Choroid plexus epithelial cell (primary cell): Measurements from ENCODE around the gene PLD1.

ENCODE experiments used
- DNase-seq: peaks from one replicate; pipeline ENCODE4 v3.0.0-alpha.2; 2010; ENCODE audit warnings: low read depth
- H3K4me3 ChIP-seq: 2 replicates; pipeline ENCODE4 v1.5.1; 2011; ENCODE audit warnings: low read depth, mild to moderate bottlenecking, control low read depth, low read length, moderate library complexity
- TF ChIP-seq, protein P1 (sequence below): conservative IDR thresholded peaks from 2 replicates; pipeline ENCODE4 v1.5.1; 2011; ENCODE audit warnings: low read depth, mild to moderate bottlenecking, control low read depth, inconsistent platforms, low read length, moderate library complexity

PLD1 gene

GRCh38 chr3:171810629-171811294, 479 bp upstream of the PLD1 start:
- TF ChIP-seq, protein P1, sequence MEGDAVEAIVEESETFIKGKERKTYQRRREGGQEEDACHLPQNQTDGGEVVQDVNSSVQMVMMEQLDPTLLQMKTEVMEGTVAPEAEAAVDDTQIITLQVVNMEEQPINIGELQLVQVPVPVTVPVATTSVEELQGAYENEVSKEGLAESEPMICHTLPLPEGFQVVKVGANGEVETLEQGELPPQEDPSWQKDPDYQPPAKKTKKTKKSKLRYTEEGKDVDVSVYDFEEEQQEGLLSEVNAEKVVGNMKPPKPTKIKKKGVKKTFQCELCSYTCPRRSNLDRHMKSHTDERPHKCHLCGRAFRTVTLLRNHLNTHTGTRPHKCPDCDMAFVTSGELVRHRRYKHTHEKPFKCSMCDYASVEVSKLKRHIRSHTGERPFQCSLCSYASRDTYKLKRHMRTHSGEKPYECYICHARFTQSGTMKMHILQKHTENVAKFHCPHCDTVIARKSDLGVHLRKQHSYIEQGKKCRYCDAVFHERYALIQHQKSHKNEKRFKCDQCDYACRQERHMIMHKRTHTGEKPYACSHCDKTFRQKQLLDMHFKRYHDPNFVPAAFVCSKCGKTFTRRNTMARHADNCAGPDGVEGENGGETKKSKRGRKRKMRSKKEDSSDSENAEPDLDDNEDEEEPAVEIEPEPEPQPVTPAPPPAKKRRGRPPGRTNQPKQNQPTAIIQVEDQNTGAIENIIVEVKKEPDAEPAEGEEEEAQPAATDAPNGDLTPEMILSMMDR = no peak
- no peak for DNase-seq
- H3K4me3 ChIP-seq = peak overlapping the region; percentile 70

DNA sequence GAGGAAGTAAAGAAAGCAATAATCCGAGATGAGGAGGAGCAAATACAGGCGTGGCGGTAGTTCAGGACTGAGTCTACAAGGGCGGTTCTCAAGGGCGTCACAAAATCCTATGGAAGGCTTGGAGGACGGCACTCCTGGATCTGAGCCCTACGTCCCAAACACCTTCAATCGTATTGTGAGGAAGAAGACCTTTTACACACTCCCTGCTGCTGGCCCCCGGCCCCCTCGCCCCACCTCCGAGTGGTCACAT, 747 bp downstream of the PLD1 start:
- peak overlapping the region; percentile 70 for H3K4me3 ChIP-seq
- TF ChIP-seq, protein P1 = no peak
- peak; percentile 80 for DNase-seq

GRCh38 chr3:171807806-171808205, 2.5 kb downstream of the PLD1 start:
- TF ChIP-seq, protein P1 = no peak
- DNase-seq = no peak
- no peak overlapping the region for H3K4me3 ChIP-seq

- DNase-seq = no peak
- H3K4me3 ChIP-seq = no peak overlapping the region
- TF ChIP-seq, protein P1 = no peak
Observed at GRCh38 chr3:171807129-171807675, 3.1 kb downstream of the PLD1 start.

- TF ChIP-seq, protein P1 = no peak
- peak; percentile 90 for DNase-seq
Observed at GRCh38 chr3:171806200-171807128, 3.8 kb downstream of the PLD1 start.

DNA sequence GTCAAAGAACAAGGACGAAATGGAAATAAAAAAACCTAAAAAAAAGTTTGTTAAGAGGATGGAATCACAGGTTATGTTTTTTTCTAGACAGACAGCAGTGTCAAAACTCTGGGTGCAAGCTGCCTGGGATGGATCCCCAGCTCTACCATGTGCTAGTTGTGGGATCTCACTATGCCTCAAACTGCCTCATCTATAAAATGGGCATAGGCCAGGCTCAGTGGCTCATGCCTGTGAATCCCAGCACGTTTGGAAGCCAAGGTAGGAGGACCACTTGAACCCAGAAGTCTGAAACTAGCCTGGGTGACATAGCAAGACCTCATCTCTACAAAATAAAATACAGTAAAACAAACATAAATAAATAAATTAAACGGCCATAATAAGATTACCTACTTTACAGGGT, 4.6 kb downstream of the PLD1 start:
- H3K4me3 ChIP-seq = no peak overlapping the region
- no peak for DNase-seq
- TF ChIP-seq, protein P1 = no peak

More at GRCh38 chr3:171806200-171807128, 3.8 kb downstream of the PLD1 start:
- no peak overlapping the region for H3K4me3 ChIP-seq
